Skin of body (tissue), 3 donors: ENCODE data around the gene AKIRIN1. TPM values are rescaled to one million over a fixed set of nuclear protein-coding genes. Genes with fewer than 3 reads are reported as not detected.
"Not testable (repeated sequence)": the region's sequence is repeated elsewhere in the genome, so short reads cannot be mapped to it uniquely, and the experiment has no call there.

Experiments used
- DNase-seq: peaks from one replicate; lab custom pipeline; 2025; lab: John Stamatoyannopoulos, UW
- small RNA-seq: library from RNA; depleted of rRNA; stranded (forward); fragments of <200 nt; gene quantifications from one replicate; pipeline ENCODE3, GENCODE V24; 2014; ENCODE audit warnings: low replicate concordance
- total RNA-seq: library from RNA; depleted of rRNA; stranded (reverse); fragments of >200 nt; gene quantifications from one replicate; pipeline ENCODE4 v1.2.3, GENCODE V29; 2014

AKIRIN1 gene
- total RNA-seq, 1 donor from 2014 or later, result 31.9 TPM

DNA sequence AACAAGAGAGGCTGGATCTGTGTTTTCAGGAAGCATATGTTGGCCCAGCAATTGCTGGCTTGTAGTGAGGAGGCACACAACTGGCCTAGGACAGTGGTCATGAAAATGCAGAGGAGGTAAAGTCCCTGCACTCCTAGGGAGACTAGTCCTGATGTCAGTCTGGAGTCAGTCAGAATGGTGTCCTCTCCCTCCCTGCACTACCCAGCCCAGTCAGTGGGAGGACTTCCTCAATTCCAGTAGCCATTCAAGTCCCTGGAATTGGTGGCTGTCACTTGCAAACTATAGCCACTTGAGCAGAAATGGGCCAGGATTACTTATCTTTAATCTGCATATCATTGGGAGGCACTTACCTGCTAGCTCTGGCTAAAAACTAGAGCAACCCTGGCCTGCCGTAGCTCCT lies 53.7 kb downstream of the AKIRIN1 start:
- DNase-seq, result no peak

DNA sequence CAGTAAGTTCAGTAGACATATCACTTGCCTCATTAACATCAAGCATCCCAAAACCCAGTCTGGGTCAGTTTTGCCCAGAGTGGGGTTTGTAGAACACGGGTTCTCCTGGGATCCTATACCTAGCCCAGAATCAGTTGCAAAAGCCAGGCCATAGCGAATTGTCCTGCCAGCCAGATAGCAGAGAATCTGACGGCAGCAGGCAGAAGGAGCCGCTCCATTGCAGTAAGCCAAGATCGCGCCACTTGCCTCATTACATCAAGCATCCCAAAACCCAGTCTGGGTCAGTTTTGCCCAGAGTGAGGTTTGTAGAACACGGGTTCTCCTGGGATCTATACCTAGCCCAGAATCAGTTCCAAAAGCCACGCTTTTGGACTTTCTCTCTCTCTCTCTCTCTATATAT lies 54.2 kb downstream of the AKIRIN1 start:
- DNase-seq, result no peak

DNA sequence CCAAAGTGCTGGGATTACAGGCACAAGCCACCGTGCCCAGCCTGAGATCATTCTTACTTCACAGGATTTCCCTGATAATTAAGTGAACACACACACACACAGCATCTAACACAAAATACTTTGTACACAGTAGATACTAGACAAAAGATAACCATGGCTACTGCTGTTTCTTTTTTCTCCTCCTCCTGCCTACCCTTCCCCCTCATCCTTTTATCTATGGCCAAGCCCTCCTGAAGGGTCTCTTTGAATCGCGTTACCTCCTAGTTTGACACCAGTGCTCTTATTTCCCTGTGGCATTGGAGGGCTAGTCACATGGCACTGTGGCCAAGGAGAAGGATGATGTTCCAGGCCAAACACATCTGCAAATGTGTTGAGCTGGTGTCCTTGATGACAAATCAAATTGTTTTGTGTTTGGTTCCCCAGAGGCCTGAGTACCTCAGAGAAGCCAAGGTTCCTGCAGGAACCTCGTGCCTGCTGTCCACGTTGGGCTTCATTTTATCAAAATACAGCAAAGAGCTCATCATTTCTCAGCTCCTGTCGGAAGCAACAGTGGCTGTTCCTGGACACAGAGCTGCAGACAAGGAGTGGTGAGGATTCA lies 55.6 kb downstream of the AKIRIN1 start:
- DNase-seq, result no peak

- no peak for DNase-seq
Measured at GRCh38 chr1:39047374-39048229, 56.5 kb downstream of the AKIRIN1 start.

- DNase-seq, result no peak
Measured at GRCh38 chr1:39048745-39049370, 57.8 kb downstream of the AKIRIN1 start.

DNA sequence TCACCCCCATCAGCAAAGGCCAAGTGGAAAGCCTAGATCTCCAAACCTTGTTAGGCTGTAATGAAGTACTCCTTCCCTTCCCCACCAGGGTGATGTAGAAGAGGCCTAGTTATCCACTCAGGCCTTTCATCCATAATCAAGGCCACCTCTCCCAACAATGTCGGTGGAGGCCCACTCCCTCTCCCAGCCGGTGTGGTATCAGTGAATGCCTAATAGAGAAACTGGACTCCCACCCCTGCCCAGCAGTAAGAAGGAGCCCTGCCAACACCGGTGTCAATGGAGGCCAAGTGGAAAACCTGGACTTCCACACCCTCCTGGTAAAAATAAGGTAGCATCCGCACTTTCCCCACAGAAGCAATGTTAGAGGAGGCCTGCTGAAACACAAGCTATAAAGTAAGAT lies 58.9 kb downstream of the AKIRIN1 start:
- no peak for DNase-seq

- DNase-seq, result not testable (repeated sequence)
Measured at GRCh38 chr1:39051193-39051850, 60.2 kb downstream of the AKIRIN1 start.

DNA sequence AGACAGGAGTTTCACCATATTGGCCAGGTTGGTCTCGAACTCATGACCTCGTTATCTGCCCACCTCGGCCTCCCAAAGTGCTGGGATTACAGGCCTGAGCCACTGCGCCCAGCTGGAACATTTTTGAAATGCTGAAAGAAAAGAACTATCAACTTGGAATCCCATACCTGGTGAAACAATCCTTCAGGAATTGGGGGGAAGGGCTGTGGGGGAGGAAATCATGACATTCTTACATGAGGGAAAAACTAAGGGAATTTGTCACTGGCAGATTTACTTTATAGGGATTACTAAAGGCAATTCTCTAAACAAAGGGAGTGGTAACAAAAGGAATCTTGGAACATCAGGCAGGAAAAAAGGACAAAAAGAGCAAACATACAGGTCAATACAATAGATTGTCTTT lies 60.9 kb downstream of the AKIRIN1 start:
- no peak for DNase-seq

GRCh38 chr1:39055213-39055710 lies 64.2 kb downstream of the AKIRIN1 start:
- DNase-seq, result not testable (repeated sequence)

Small RNA genes within 50 kb of the gene (small RNA-seq; reads per million reads assigned to genes)
- gene RF00019, result not detected

Other genes with a start within 250 kb of the AKIRIN1 start
- gene RRAGC, start 131.5 kb upstream of the AKIRIN1 start, total RNA-seq, result 26.8 TPM
- 7.5 TPM for gene MYCBP, start 117.9 kb upstream of the AKIRIN1 start, total RNA-seq
- gene GJA9, start 109.7 kb upstream of the AKIRIN1 start, total RNA-seq, result not detected
- gene RHBDL2, start 49.4 kb upstream of the AKIRIN1 start, total RNA-seq, result 2.2 TPM
- gene NDUFS5, start 35.1 kb downstream of the AKIRIN1 start, total RNA-seq, result 299 TPM
- gene MACF1, start 213.4 kb downstream of the AKIRIN1 start, total RNA-seq, result 402 TPM